ENCODE data around the gene NEGR1.

The NEGR1 gene

DNA sequence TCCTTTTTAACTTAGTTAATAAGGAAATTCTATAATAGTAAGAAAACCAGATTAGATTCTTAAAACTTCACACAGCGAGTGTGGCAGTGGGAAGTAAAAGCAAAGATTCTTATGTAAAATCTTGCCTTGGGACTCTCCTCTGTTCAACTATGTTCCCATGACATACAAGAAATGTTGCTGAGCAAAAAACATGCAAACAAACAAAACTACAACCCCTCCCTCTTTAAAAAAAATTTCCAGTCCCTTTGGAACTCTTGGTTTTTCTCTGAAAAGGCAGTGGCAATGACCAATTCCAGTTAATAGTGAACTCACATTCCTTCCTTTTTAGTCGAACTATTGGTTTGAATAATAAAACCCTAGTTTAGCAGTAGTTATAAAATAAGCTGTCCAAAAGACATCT, 748.4 kb downstream of the NEGR1 start:
- TF ChIP-seq, protein P1, sequence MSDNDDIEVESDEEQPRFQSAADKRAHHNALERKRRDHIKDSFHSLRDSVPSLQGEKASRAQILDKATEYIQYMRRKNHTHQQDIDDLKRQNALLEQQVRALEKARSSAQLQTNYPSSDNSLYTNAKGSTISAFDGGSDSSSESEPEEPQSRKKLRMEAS (IDR thresholded peaks at IDR 0.05; ENCODE audit: low read depth, low read length): no peak
- TF ChIP-seq, protein P2, sequence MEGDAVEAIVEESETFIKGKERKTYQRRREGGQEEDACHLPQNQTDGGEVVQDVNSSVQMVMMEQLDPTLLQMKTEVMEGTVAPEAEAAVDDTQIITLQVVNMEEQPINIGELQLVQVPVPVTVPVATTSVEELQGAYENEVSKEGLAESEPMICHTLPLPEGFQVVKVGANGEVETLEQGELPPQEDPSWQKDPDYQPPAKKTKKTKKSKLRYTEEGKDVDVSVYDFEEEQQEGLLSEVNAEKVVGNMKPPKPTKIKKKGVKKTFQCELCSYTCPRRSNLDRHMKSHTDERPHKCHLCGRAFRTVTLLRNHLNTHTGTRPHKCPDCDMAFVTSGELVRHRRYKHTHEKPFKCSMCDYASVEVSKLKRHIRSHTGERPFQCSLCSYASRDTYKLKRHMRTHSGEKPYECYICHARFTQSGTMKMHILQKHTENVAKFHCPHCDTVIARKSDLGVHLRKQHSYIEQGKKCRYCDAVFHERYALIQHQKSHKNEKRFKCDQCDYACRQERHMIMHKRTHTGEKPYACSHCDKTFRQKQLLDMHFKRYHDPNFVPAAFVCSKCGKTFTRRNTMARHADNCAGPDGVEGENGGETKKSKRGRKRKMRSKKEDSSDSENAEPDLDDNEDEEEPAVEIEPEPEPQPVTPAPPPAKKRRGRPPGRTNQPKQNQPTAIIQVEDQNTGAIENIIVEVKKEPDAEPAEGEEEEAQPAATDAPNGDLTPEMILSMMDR (IDR thresholded peaks at IDR 0.05; ENCODE audit: low read depth, low read length): no peak
- TF ChIP-seq MYC (IDR thresholded peaks at IDR 0.05; ENCODE audit: low read depth, low read length) (no peak), POLR2A (IDR thresholded peaks at IDR 0.05; ENCODE audit: extremely low read depth, insufficient read length) (no peak)
- DNase-seq (ENCODE audit: low read depth): no peak

DNA sequence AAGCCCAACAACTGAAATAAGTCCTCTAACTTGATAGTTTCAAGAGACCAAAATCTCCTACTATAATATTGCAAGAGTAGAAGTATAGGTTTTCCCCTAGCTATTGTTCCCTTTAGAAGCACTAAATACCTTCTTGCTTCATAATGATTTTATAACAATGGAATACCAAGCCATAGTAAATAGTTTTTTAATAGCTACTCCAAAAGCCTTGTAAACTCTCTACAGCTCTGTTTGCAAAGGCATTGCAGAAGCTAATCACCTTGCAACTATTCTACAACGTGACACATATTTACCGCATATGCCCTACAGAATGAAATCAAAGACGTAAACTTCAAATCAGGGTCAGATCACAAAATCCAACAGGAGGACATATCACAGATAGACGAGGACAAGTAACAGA, 750.0 kb downstream of the NEGR1 start:
- TF ChIP-seq, protein P1 (IDR thresholded peaks at IDR 0.05; ENCODE audit: low read depth, low read length): no peak
- TF ChIP-seq MYC (IDR thresholded peaks at IDR 0.05; ENCODE audit: low read depth, low read length) (no peak), POLR2A (IDR thresholded peaks at IDR 0.05; ENCODE audit: extremely low read depth, insufficient read length) (no peak)
- TF ChIP-seq, protein P2 (IDR thresholded peaks at IDR 0.05; ENCODE audit: low read depth, low read length): no peak
- no peak overlapping the region for H3K4me3 ChIP-seq (ENCODE audit: low read depth, low read length)
- no peak for DNase-seq (ENCODE audit: low read depth)

More for the DNA sequence above, 748.4 kb downstream of the NEGR1 start:
- no peak overlapping the region for H3K4me3 ChIP-seq (ENCODE audit: low read depth, low read length)

DNA sequence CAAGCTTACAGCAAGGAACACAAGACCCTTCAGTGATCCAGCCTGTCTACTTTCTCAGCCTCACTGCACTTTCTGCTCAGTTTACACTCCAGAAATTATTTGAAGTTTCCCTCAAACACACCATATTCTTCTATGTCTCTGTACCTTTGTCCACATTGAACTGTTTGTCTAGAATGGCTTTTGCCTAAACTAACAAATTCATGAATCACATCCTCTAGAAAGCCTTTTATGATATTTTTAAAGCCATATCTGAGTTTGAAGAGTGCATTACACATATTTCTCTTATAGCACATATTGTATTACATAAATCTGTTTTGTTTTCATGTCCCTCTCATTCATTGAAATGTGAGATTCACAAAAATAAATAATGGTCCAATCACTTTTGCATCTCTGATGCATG, 755.5 kb downstream of the NEGR1 start:
- TF ChIP-seq, protein P1 (IDR thresholded peaks at IDR 0.05; ENCODE audit: low read depth, low read length): no peak
- TF ChIP-seq POLR2A (IDR thresholded peaks at IDR 0.05; ENCODE audit: extremely low read depth, insufficient read length): no peak
- no peak for TF ChIP-seq MYC (IDR thresholded peaks at IDR 0.05; ENCODE audit: low read depth, low read length)
- TF ChIP-seq, protein P2 (IDR thresholded peaks at IDR 0.05; ENCODE audit: low read depth, low read length): no peak
- no peak for DNase-seq (ENCODE audit: low read depth)
- no peak overlapping the region for H3K4me3 ChIP-seq (ENCODE audit: low read depth, low read length)

DNA sequence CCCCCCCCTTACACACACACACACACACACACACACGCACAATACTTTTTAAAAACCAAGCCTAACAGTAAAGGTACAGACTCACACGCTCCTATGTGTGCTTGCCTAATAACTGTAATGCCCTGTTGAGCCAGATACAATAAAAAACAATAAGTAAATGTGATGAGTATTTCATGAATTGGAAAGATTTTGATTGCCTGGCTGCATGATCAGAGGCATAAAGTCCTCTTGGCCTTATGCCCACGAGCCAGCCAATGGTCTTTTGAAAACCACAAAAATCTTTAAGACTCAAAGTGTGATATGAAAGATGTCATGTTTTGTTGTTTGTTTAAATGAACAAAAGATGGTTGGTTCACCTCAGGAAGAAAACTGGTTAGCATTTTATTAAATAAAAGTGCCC, 759.6 kb downstream of the NEGR1 start:
- no peak for TF ChIP-seq MYC (IDR thresholded peaks at IDR 0.05; ENCODE audit: low read depth, low read length)
- TF ChIP-seq POLR2A (IDR thresholded peaks at IDR 0.05; ENCODE audit: extremely low read depth, insufficient read length): no peak
- TF ChIP-seq, protein P1 (IDR thresholded peaks at IDR 0.05; ENCODE audit: low read depth, low read length): no peak
- TF ChIP-seq, protein P2 (IDR thresholded peaks at IDR 0.05; ENCODE audit: low read depth, low read length): no peak
- H3K4me3 ChIP-seq (ENCODE audit: low read depth, low read length): no peak overlapping the region
- DNase-seq (ENCODE audit: low read depth): no peak

DNA sequence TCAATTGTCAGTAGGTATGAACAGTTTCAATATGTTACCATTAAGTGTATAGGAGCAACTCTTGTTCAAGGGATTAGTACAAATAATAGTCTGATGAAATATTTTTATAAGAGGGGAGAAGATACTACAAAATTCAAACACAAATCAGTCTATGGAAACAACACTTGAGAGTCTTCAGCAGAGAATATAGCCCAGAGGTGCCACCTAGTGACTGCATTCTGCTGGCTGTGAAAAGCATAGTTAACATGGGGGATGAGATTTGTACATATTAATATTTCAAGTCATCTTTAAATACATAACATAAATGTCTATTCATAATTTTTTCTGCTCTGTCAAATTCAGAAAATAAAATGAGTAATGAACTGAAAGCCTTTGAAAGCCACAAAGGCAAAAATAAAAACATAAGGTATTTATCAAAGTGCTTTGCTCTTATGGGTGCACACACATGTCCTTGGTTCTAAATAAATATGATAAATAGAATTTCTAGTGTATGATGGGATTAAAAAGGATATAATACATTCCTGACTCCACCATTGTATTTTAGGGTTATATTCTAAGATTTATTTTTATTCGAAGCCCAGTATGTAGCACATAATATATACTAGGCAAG, 760.6 kb downstream of the NEGR1 start:
- no peak overlapping the region for H3K4me3 ChIP-seq (ENCODE audit: low read depth, low read length)
- TF ChIP-seq POLR2A (IDR thresholded peaks at IDR 0.05; ENCODE audit: extremely low read depth, insufficient read length) (no peak), MYC (IDR thresholded peaks at IDR 0.05; ENCODE audit: low read depth, low read length) (no peak)
- TF ChIP-seq, protein P1 (IDR thresholded peaks at IDR 0.05; ENCODE audit: low read depth, low read length): no peak
- TF ChIP-seq, protein P2 (IDR thresholded peaks at IDR 0.05; ENCODE audit: low read depth, low read length): peak; percentile 59
- DNase-seq (ENCODE audit: low read depth): peak; percentile 49

Data from NB4 (cell line).